ENCODE data around the gene A2M.
"Not testable (repeated sequence)": the region's sequence is repeated elsewhere in the genome, so short reads cannot be mapped to it uniquely, and the experiment has no call there.

A2M gene
- total RNA-seq, result 0 reads per million in 3 experiments

GRCh38 chr12:9115731-9116559, at the start of gene A2M:
A2M (minus strand) TSS chr12:9115919; CDS start chr12:9115849, 70 bp downstream.
- no peak for DNase-seq

DNA sequence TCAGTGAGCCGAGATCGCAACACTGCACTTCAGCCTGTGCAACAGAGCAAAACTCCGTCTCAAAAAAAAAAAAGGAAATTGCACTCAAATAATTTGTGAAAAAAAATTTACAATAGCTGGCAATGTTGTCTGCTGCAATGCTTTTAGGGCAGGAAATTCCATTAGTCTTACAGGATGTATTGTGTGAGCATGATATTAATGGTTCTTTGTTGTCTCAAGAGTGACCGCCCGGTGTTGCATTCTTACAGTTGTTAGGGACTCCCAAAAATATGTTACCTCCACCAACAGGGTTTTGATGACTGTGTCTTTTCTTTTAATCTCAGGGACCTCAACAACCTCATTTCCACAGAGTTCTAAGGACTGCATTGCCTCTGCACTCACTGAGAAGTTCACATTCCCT, 47.7 kb upstream of the A2M start:
- DNase-seq, result no peak

- DNase-seq, result no peak
These were observed 40.4 kb upstream of the A2M start for GRCh38 chr12:9156119-9156518.

DNA sequence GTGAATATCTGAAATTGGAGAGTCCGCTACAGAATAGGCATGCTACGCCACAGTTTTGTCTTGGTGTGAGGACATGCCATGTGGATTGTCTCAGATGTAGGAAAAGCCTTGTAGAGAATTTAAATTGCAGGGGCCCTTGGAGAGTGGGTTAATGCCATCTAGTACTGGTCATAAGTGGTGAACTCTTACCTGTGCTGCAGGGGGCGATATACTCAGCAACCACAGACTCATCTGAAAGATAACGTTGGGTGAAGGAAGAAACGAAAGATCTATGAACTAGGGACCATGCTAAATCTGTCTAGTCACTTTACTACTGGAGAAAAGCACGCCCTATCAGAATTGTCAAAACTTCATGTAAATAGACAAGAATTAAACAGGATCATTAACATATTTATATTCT, 33.7 kb upstream of the A2M start:
- no peak for DNase-seq

DNA sequence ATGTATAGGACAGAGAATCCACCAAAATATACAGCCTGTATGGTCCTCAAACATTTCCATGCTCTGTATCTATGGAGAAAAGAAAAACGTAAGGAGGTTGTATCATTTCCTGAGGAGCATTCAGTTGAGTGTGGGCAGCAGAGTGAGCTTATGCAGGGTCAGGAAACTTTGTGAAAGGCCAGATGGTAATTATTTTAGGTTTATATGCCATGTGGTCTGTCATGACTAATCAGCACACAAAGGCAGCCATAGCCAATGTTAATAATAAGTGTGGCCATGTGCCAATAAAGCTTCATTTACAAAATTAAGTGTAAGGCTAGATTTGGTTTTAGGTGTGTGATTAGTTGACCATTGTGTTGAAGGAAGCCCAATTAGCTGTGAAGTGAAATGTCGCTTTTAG, 33.2 kb upstream of the A2M start:
- no peak for DNase-seq

- DNase-seq, result no peak
These were observed 31.7 kb upstream of the A2M start for GRCh38 chr12:9147461-9147860.

DNA sequence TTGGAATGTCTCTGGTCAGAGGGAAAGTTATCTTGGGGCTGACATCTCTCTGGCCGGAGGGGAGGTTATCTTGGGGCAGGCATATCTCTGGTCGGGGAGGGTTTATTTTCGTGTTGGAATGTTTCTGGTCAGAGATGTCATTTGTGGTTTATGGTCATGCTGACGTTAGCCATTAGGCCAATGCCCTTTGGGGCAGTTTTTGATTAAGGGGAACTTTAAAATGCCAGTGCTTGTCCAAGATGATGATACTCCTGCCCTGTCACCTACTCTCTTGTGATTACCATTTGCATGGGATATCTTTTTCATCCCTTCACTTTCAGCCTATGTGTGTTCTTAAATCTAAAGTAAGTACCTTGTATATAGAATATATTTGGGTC, 29.0 kb upstream of the A2M start:
- DNase-seq, result no peak

DNA sequence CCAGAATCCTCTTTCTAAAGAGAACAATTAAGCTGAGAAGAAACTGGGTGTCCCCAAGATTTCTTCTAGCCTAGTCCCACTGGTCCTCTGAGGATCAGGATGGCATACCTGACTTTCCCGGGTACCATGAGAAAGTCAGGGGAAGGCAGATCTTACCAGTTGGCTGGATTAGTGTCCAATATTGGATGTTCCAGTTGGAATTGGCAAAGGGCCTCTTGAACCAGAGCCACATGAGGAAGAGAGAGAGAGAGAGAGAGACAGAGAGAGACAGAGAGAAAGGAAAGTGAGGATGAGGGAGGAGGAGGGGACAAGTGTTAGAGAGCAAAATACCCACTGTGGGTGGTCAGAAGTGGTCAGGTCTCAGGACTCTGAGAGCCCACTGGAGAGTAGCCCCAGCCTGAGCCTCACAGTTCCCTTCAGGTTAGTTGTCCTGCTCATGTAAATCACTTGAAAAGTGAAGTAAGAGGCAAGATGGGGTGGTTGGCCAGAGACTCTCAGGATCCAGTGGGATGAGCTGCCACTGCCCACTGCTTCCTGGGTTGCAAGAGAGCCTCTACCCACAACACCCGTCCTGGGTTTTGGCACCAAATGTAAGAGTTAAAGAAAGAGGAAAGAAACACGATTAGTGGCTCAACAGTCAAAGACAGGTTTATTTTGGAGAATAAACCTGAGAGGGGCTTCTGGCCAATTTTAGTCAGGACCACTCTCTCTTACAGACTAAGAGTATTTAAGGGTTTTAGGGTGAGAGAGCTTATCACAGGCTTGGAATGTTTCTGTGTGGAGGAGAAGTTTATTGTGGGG, 28.4 kb upstream of the A2M start:
- no peak for DNase-seq

DNA sequence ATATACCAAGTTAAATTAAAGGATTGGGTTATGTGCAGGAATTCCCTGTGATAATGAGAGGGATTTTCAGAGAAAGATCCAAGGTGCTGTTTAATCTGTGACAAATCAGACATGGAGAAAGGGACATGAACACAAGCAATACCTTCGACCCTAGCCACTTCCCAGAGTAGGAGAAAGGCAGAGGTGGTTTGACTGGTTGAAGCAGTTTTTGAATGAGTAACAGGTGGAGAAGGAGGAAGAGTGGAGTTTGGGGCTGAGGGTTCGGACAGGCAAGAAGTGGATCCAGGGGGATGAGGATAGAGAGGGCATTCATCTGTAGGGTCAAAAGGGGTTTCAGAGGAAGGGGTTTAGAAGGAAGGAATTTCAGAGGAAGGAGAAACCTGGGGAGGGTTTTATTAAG, 27.4 kb upstream of the A2M start:
- no peak for DNase-seq

- DNase-seq, result not testable (repeated sequence)
These were observed 24.0 kb upstream of the A2M start for GRCh38 chr12:9139588-9140290.

DNA sequence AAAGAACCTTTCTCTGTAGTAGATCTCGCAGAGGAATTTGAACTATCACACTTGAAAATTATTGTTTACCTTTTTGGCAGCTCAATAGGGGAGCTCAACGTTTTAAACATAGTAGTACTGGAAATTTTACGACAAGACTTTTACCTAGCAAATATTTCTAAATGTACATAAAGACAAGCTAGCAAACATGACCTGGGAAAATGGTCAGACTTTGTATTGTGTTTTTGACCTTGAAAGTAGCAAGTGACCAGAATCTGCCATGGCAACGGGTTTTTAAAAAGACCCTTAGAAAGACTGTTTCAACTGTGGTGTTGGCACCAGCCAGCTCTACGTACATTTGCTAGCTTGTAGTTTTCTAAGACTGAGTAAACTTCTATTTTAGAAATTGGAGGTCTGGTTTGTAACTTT, 20.2 kb upstream of the A2M start:
- DNase-seq, result no peak

DNA sequence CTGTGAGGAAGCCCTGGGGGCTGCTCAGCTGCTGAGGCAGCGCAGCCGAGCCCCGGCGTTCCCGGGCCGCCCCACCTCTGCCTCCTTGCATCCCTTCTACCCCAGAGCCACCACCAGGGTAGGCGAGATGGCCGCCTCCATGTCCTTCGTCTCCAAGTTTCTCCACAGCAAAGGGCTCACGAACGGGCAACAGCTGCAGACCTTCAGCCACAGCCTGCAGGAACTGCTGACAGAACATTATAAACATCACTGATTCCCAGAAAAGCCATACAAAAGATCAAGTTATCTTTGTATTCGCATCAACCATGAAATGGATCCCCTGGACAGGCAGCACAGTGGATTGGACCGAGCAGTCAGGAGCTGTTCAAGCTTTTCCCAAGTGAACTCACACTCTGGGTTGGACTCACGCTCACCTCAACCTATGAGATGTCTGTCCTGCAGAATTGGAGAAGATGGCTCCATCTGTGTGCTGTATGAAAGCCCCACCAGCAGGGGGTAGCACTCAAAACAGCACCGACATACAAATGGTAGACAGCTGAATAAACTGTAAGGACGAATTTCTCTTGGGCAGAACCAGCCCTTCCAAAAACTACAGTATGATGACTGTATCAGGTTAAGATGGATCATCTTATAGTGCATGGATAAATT, 19.4 kb upstream of the A2M start:
- no peak for DNase-seq

DNA sequence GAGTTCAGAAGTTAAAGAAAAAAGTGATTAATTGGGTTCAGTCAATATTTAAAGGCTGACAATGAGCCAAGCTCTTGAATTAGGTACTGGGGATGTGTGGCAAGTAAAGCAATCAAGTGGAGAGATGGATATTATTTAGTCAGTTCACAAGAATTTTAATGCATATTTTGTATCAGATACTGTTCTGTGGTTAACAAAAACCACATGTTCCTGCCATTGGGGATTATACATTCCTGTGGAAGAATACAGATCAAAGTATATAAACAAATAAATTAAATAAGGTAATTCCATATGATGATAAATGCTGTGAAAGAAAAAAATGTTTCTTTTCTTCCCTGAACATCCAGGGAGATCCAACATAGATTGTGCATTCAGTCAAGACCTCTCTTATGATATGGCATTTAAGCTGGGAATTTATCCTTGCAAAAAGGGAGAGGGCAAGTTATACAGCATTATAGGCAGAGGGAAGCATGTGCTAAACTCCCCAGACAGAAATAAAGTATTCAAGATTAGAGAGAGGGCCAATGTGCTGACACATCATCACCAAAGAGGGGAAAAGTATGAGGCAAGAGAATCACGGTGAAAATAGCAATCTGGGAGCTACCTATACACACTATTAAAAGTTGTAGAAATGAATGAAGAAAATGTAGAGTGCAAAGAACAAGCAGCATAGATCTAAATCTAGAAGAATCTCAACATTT, 17.6 kb upstream of the A2M start:
- DNase-seq, result no peak

DNA sequence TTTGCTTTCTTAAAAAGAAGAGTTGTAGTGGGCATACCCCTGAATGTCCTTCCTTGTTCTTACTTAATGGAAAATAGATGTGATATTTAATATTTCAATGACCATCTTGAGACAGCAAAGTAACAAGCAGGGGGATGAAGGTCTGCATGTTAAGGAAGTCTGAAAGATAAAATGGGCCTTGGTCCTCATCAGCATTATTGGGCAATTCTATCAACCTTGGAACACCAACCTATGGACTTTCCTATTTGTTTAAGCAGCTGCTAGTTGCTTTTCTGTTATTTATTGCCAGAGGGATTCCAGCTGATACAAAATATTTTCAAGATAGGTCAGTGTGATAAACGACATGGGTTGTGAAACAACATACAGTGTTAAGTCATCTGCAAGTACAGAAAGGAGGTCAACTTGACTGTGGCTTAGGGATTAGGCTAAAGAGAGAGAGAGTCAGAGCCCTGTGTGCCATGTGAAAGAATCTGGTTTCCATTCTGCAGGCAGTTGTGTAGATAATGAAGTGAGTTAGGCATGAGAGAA, 16.4 kb upstream of the A2M start:
- DNase-seq, result no peak

DNA sequence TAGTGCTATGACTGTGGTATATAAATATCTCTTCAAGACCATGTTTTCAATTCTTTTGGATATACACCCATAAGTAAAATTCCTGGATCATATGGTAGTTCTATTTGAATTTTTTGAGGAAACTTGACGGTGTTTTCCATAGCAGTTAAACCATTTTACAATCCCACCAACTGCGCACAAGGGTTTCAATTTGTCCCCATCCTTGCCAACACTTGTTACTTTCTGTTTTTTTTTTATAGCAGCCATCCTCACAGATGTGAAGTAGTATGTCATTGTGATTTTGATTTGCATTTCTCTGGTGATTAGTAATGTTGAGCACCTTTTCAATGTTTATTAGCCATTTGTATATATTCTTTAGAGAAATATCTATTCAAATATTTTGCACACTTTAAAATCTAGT, 14.5 kb upstream of the A2M start:
- no peak for DNase-seq

GRCh38 chr12:9127936-9128663, 12.4 kb upstream of the A2M start:
- no peak for DNase-seq

- no peak for DNase-seq
These were observed 11.8 kb upstream of the A2M start for GRCh38 chr12:9127484-9127883.

GRCh38 chr12:9124383-9125031, 8.8 kb upstream of the A2M start:
- no peak for DNase-seq

- DNase-seq, result no peak
These were observed 8.2 kb upstream of the A2M start for GRCh38 chr12:9123781-9124382.

GRCh38 chr12:9122091-9122609, 6.4 kb upstream of the A2M start:
- no peak for DNase-seq

Data from central memory CD4-positive, alpha-beta T cell (primary cell).